H7 (cell line): Measurements from ENCODE around the gene OSBPL3. TPM values are rescaled to one million over a fixed set of nuclear protein-coding genes. Genes with fewer than 3 reads are reported as not detected.

ENCODE experiments used
- DNase-seq: peaks from one replicate; pipeline ENCODE4 v3.0.0; 2012
- H3K27me3 ChIP-seq: 2 replicates; pipeline ENCODE4 v1.6.0; 2011; ENCODE audit warnings: mild to moderate bottlenecking, low read length; ENCODE audit not compliant: control insufficient read depth, insufficient read depth
- H3K36me3 ChIP-seq: replicated peaks from 2 replicates; pipeline ENCODE4 v1.5.1; 2011; ENCODE audit warnings: low read length; ENCODE audit not compliant: control insufficient read depth, insufficient read depth
- H3K4me3 ChIP-seq: 2 replicates; pipeline ENCODE4 v1.5.1; 2011; ENCODE audit warnings: low read depth, mild to moderate bottlenecking, control low read depth, low read length, moderate library complexity; ENCODE audit not compliant: insufficient read depth
- total RNA-seq: library from RNA; depleted of rRNA; stranded (reverse); fragments of >200 nt; shearing (Covaris generic); gene quantifications from 2 replicates; pipeline ENCODE4 v1.2.3, GENCODE V29; 2014

The OSBPL3 gene
- total RNA-seq, 1 experiment from 2014 or later: 8.8 TPM

- no peaks in the 10 kb centered on the region for H3K27me3 ChIP-seq
- no peak for DNase-seq
- no peaks in the 10 kb centered on the region for H3K36me3 ChIP-seq
- no peak overlapping the region for H3K4me3 ChIP-seq
These were observed 88.7 kb downstream of the OSBPL3 start for GRCh38 chr7:24891311-24891735.

GRCh38 chr7:24889611-24890010 is 90.4 kb downstream of the OSBPL3 start:
- no peak overlapping the region for H3K4me3 ChIP-seq
- no peaks in the 10 kb centered on the region for H3K36me3 ChIP-seq
- DNase-seq: no peak
- no peaks in the 10 kb centered on the region for H3K27me3 ChIP-seq

DNA sequence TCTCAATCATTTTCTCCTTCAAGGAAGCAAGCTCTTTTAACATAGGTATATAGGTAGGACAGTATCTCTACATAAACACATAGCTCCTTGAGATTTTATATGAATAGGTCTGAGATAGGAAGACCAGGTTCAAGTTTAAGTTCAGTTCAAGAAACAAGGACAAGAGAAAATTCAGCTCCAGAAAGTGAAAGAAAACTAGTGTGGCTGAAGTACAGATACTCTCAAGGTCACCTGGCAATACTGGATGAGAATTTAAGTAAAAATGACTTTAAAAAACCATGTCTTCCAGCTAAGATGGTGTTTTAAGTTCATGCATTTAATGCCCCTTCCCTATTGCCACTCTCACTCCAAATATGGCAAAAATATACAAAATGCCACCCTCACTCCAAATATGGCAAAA is 91.3 kb downstream of the OSBPL3 start:
- Histone ChIP-seq H3K36me3 (no peaks in the 10 kb centered on the region), H3K4me3 (no peak overlapping the region), H3K27me3 (no peaks in the 10 kb centered on the region)
- DNase-seq: no peak

DNA sequence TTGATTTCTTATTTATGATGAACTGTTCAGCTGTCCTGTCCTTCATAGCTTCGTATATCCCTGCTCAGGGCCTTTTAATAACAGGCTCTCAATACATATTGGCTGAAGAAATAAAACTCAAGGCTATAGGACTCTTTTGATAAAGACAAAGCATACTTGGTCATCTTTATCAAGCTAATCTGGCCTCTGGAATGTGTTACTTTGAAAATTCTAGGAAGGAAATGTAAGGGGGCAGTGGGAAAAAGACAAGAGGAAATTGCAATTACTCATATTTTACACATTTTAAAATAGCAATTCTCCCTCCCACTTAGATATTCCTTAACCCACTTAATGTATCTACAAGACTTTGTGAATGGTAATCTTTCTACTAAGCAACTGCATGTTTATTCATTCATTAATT is 94.3 kb downstream of the OSBPL3 start:
- H3K36me3 ChIP-seq: no peaks in the 10 kb centered on the region
- DNase-seq: no peak

GRCh38 chr7:24885305-24885704 is 94.7 kb downstream of the OSBPL3 start:
- Histone ChIP-seq H3K4me3 (no peak overlapping the region), H3K36me3 (no peaks in the 10 kb centered on the region), H3K27me3 (no peaks in the 10 kb centered on the region)
- DNase-seq: no peak

More for the DNA sequence above, 94.3 kb downstream of the OSBPL3 start:
- no peaks in the 10 kb centered on the region for H3K27me3 ChIP-seq
- no peak overlapping the region for H3K4me3 ChIP-seq

- DNase-seq: no peak
- Histone ChIP-seq H3K27me3 (no peaks in the 10 kb centered on the region), H3K4me3 (no peak overlapping the region), H3K36me3 (no peaks in the 10 kb centered on the region)
These were observed 95.6 kb downstream of the OSBPL3 start for GRCh38 chr7:24884401-24884800.

- H3K27me3 ChIP-seq: no peaks in the 10 kb centered on the region
- H3K36me3 ChIP-seq: no peaks in the 10 kb centered on the region
- H3K4me3 ChIP-seq: no peak overlapping the region
- no peak for DNase-seq
These were observed 96.4 kb downstream of the OSBPL3 start for GRCh38 chr7:24883622-24884013.

DNA sequence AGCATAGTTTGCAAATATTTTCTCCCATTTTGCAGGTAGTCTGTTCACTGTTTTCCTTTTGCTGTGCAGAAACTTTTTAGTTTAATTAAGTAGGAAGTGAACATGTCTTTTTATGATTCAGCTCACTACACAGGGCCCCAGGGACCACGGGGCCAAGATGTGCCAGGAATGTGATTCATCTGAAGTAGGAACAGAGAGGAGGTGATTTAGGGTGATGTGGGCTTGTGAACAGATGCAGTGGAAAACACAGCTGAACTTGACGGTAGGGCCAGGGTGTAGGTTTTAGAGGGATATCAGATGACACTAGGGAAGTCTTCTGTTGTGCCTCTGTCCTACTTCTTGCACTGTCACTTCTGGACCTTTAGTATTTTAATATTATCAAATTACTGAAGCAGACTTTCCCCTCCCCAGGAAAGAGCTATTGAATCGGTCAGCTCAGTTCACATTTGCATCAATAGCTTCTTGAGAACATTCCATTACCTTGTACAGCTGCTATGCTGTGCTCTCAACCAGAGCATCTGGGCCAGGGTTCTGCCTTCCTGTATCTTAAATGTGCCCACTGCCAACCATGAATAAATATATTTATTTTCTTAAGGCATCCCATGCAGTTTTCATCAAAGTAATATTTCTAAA is 96.9 kb downstream of the OSBPL3 start:
- H3K27me3 ChIP-seq: no peaks in the 10 kb centered on the region
- DNase-seq: no peak

DNA sequence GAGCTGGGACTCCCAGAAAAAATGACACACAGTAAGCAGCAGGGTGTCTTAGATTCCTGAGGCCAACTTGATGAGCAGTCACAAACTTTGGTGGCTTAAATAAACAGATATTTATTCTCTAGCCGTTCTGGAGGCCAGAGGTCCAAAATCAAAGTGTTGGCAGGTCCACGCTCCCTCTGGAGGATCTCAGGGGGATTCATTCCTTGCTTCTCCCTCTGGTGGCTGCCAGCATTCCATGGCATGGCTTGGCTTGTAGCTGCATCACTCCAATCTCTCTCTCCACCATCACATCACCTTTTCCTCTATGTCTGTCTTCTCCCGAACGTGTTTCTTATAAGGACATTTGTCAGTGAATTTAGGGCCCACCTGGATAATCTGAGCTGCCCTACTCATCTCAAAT is 98.4 kb downstream of the OSBPL3 start:
- no peak for DNase-seq

More for the DNA sequence above, 96.9 kb downstream of the OSBPL3 start:
- Histone ChIP-seq H3K4me3 (no peak overlapping the region), H3K36me3 (no peaks in the 10 kb centered on the region)

GRCh38 chr7:24880886-24881285 is 99.1 kb downstream of the OSBPL3 start:
- Histone ChIP-seq H3K4me3 (no peak overlapping the region), H3K36me3 (no peaks in the 10 kb centered on the region), H3K27me3 (no peaks in the 10 kb centered on the region)
- no peak for DNase-seq

More for the DNA sequence above, 98.4 kb downstream of the OSBPL3 start:
- no peak overlapping the region for H3K4me3 ChIP-seq
- no peaks in the 10 kb centered on the region for H3K36me3 ChIP-seq
- H3K27me3 ChIP-seq: no peaks in the 10 kb centered on the region

- Histone ChIP-seq H3K36me3 (no peaks in the 10 kb centered on the region), H3K27me3 (no peaks in the 10 kb centered on the region), H3K4me3 (no peak overlapping the region)
- DNase-seq: no peak
These were observed 100.7 kb downstream of the OSBPL3 start for GRCh38 chr7:24879291-24879690.

GRCh38 chr7:24877790-24878311 is 102.1 kb downstream of the OSBPL3 start:
- Histone ChIP-seq H3K27me3 (no peaks in the 10 kb centered on the region), H3K4me3 (no peak overlapping the region), H3K36me3 (no peaks in the 10 kb centered on the region)
- DNase-seq: no peak

DNA sequence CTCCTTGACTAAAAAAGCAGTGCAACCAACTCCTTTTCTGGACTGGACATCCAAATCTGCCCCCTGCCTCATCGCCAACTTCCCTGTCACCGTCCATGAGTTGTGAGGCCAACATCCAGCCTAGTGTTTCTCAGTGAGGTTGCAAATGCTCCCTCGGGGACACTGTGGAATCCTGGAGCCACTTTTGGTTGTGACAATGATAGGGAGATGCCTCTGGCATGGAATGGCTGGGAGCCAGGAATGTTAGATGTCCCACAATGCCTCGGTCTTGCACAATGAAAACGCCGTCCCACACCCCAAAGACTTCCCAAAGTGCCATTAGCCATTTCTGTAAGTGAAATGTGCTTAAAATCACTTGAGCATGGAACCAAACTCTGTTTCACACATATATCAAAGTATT is 105.2 kb downstream of the OSBPL3 start:
- DNase-seq: no peak
- Histone ChIP-seq H3K27me3 (no peaks in the 10 kb centered on the region), H3K4me3 (no peak overlapping the region), H3K36me3 (no peaks in the 10 kb centered on the region; the same call in 1 of the 2 replicates)

- no peak for DNase-seq
- no peak overlapping the region for H3K4me3 ChIP-seq
- H3K27me3 ChIP-seq: no peaks in the 10 kb centered on the region
- H3K36me3 ChIP-seq: no peaks in the 10 kb centered on the region; the same call in 1 of the 2 replicates
These were observed 106.0 kb downstream of the OSBPL3 start for GRCh38 chr7:24873944-24874343.

DNA sequence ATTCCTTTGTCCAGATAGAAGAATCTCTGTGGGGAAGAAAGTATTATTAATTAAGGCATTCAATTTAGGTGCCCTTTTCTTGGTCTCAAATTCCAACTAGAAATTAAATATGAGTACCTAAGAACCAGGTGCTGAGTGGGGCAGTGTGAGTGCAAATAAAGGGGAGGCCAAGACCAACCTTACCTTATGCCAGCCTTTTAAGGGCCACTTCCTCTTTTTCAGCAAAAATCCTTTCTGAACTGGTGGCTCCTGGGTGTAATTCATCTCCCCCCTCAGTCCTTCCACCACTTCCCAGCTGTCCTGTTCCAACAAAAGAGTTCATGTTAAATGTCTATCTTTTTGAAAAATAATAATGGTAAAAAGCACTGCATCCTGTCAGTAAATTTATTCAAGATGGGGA is 108.2 kb downstream of the OSBPL3 start:
- Histone ChIP-seq H3K4me3 (no peak overlapping the region), H3K36me3 (no peaks in the 10 kb centered on the region; the same call in 1 of the 2 replicates), H3K27me3 (no peaks in the 10 kb centered on the region)
- no peak for DNase-seq
